OCI-LY1 (cell line): Measurements from ENCODE around the gene EFHD2.

Source experiments
- EZH2 ChIP-seq: fragments of 200-600 bp; sonication (generic), shearing (Covaris generic); IDR thresholded peaks from 2 replicates; pipeline ENCODE4 v1.8.0; 2017; ENCODE audit warnings: borderline replicate concordance, mixed run types, mild to moderate bottlenecking, antibody characterized with exemption, low read length, moderate library complexity, mixed read lengths
- TF ChIP-seq, protein P1 (sequence below): fragments of 200-600 bp; sonication (generic), shearing (Covaris generic); IDR thresholded peaks from 2 replicates; pipeline ENCODE4 v1.5.1; 2017; ENCODE audit warnings: mild to moderate bottlenecking, antibody characterized with exemption, low read length, moderate library complexity, mixed read lengths

DNA sequence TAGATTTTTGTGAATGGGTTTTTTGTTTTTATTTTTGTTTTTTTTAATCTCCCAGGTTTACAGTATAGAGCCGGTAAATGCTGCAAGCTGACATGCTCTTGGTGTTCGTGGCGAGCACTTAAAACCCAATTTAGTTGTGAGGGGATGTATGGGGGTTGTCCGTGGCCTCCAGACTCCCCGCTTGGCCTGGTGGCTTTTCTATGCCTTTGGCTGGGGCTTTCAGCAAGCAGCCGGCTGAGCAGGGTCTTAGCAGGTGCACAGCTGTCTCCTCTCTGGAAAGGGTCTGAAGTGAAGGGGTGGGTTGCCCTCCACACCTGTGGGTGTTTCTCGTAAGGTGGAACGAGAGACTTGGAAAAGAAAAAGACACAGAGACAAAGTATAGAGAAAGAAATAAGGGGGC, 31.0 kb upstream of the EFHD2 start:
- TF ChIP-seq, protein P1, sequence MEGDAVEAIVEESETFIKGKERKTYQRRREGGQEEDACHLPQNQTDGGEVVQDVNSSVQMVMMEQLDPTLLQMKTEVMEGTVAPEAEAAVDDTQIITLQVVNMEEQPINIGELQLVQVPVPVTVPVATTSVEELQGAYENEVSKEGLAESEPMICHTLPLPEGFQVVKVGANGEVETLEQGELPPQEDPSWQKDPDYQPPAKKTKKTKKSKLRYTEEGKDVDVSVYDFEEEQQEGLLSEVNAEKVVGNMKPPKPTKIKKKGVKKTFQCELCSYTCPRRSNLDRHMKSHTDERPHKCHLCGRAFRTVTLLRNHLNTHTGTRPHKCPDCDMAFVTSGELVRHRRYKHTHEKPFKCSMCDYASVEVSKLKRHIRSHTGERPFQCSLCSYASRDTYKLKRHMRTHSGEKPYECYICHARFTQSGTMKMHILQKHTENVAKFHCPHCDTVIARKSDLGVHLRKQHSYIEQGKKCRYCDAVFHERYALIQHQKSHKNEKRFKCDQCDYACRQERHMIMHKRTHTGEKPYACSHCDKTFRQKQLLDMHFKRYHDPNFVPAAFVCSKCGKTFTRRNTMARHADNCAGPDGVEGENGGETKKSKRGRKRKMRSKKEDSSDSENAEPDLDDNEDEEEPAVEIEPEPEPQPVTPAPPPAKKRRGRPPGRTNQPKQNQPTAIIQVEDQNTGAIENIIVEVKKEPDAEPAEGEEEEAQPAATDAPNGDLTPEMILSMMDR: no peak
- TF ChIP-seq EZH2: no peak
